HEK293 (cell line): Measurements from ENCODE around the gene KDM2B.

ENCODE experiments used
- CTCF ChIA-PET: fragments of 350-600 bp; formaldehyde crosslinking; extraction: SDS; loops from one replicate; lab custom pipeline; 2021; ENCODE audit warnings: antibody characterized with exemption; lab: Yijun Ruan, JAX
- POLR2A ChIA-PET: fragments of 300-600 bp; formaldehyde crosslinking; extraction: SDS; loops from one replicate; lab custom pipeline; 2020; ENCODE audit warnings: antibody characterized with exemption, inconsistent platforms; lab: Yijun Ruan, JAX
- H3K27ac ChIP-seq: fragments of 200-500 bp; sonication (Bioruptor generic); 2 replicates; pipeline ENCODE4 v1.5.1; 2014; ENCODE audit warnings: low read depth, low read length, control low read depth, inconsistent platforms; ENCODE audit errors: extremely low read depth
- H3K36me3 ChIP-seq, 2 experiments: fragments of 200-500 bp in 1 of 2; sonication (Bioruptor generic) in 1 of 2; 1 replicate in 1 of 2; 2 replicates in 1 of 2; pipeline ENCODE4 v1.5.1; 2014 to 2017; ENCODE audit warnings: inconsistent platforms in 2 of 2, low read length in 2 of 2; ENCODE audit not compliant: control insufficient read depth in 2 of 2, insufficient read depth in 1 of 2
- H3K4me1 ChIP-seq: fragments of 200-500 bp; sonication (Bioruptor generic); 2 replicates; pipeline ENCODE4 v1.5.1; 2014; ENCODE audit warnings: mild to moderate bottlenecking, low read length, inconsistent platforms; ENCODE audit not compliant: control insufficient read depth, insufficient read depth
- H3K4me3 ChIP-seq: 2 replicates; pipeline ENCODE4 v1.5.1; 2011; ENCODE audit warnings: low read depth, mild to moderate bottlenecking, control low read depth, low read length, moderate library complexity
- H3K9me3 ChIP-seq: fragments of 200-500 bp; sonication (Bioruptor generic); 2 replicates; pipeline ENCODE4 v1.5.1; 2014; ENCODE audit warnings: low read depth, low read length, inconsistent platforms; ENCODE audit not compliant: control insufficient read depth, insufficient read depth
- GLIS2 ChIP-seq: fragments of 450-650 bp; formaldehyde crosslinking; IDR thresholded peaks from 2 replicates; pipeline ENCODE4 v1.5.1; 2016; ENCODE audit warnings: missing biosample characterization, missing genetic modification characterization
- MEIS1 ChIP-seq: sonication (generic); formaldehyde crosslinking; IDR thresholded peaks from 2 replicates; pipeline ENCODE4 v1.8.1; 2022; ENCODE audit warnings: missing genetic modification reagents, mild to moderate bottlenecking, borderline replicate concordance
- MZF1 ChIP-seq: fragments of 450-650 bp; formaldehyde crosslinking; IDR thresholded peaks from 2 replicates; pipeline ENCODE4 v1.5.1; 2017; ENCODE audit warnings: missing biosample characterization, missing genetic modification characterization, borderline replicate concordance
- OSR2 ChIP-seq: fragments of 450-650 bp; formaldehyde crosslinking; IDR thresholded peaks from 2 replicates; pipeline ENCODE4 v1.5.1; 2016; ENCODE audit warnings: missing biosample characterization, missing genetic modification characterization
- SETDB1 ChIP-seq: IDR thresholded peaks from one replicate; pipeline ENCODE4 v1.6.1; 2017; ENCODE audit warnings: mild to moderate bottlenecking, low read length, moderate library complexity, mixed read lengths; ENCODE audit not compliant: insufficient read length
- ZBTB1 ChIP-seq: fragments of 450-650 bp; formaldehyde crosslinking; IDR thresholded peaks from 2 replicates; pipeline ENCODE4 v1.5.1; 2016; ENCODE audit warnings: missing biosample characterization, missing genetic modification characterization
- ZBTB20 ChIP-seq: fragments of 450-650 bp; formaldehyde crosslinking; IDR thresholded peaks from 2 replicates; pipeline ENCODE4 v1.5.1; 2016; ENCODE audit warnings: missing biosample characterization, missing genetic modification characterization
- ZEB2 ChIP-seq: fragments of 450-650 bp; formaldehyde crosslinking; IDR thresholded peaks from 2 replicates; pipeline ENCODE4 v1.5.1; 2016; ENCODE audit warnings: missing biosample characterization, missing genetic modification characterization
- ZNF114 ChIP-seq: fragments of 450-650 bp; formaldehyde crosslinking; IDR thresholded peaks from 2 replicates; pipeline ENCODE4 v1.5.0; 2017; ENCODE audit warnings: missing biosample characterization, missing genetic modification characterization
- ZNF292 ChIP-seq: fragments of 450-650 bp; formaldehyde crosslinking; IDR thresholded peaks from 2 replicates; pipeline ENCODE4 v1.5.1; 2016; ENCODE audit warnings: low read depth, missing biosample characterization, missing genetic modification characterization, borderline replicate concordance
- ZNF416 ChIP-seq: fragments of 450-650 bp; formaldehyde crosslinking; IDR thresholded peaks from 2 replicates; pipeline ENCODE4 v1.5.1; 2016; ENCODE audit warnings: missing biosample characterization, missing genetic modification characterization
- ZNF629 ChIP-seq: fragments of 450-650 bp; formaldehyde crosslinking; IDR thresholded peaks from 2 replicates; pipeline ENCODE4 v1.5.1; 2017; ENCODE audit warnings: missing biosample characterization, missing genetic modification characterization
- ZNF660 ChIP-seq: fragments of 450-650 bp; IDR thresholded peaks from 2 replicates; pipeline ENCODE4 v1.5.1; 2018; ENCODE audit warnings: missing biosample characterization, mild to moderate bottlenecking, missing genetic modification characterization
- TF ChIP-seq, protein P1 (sequence below): fragments of 450-650 bp; formaldehyde crosslinking; IDR thresholded peaks from 2 replicates; pipeline ENCODE4 v1.5.1; 2017; ENCODE audit warnings: missing biosample characterization, missing genetic modification characterization
- TF ChIP-seq, protein P2 (sequence below): fragments of 450-650 bp; formaldehyde crosslinking; IDR thresholded peaks from 2 replicates; pipeline ENCODE4 v1.5.1; 2016; ENCODE audit warnings: missing biosample characterization, missing genetic modification characterization
- TF ChIP-seq, protein P3 (sequence below): fragments of 450-650 bp; formaldehyde crosslinking; IDR thresholded peaks from 2 replicates; pipeline ENCODE4 v1.5.1; 2016; ENCODE audit warnings: missing biosample characterization, missing genetic modification characterization
- TF ChIP-seq, protein P4 (sequence below): fragments of 450-650 bp; IDR thresholded peaks from 2 replicates; pipeline ENCODE4 v1.5.1; 2018; ENCODE audit warnings: missing biosample characterization, mild to moderate bottlenecking, missing genetic modification characterization
- TF ChIP-seq, protein P5 (sequence below): fragments of 450-650 bp; formaldehyde crosslinking; IDR thresholded peaks from 2 replicates; pipeline ENCODE4 v1.5.1; 2016; ENCODE audit warnings: missing biosample characterization, missing genetic modification characterization, low read depth
- TF ChIP-seq, protein P6 (sequence below): fragments of 450-650 bp; formaldehyde crosslinking; IDR thresholded peaks from 2 replicates; pipeline ENCODE4 v1.5.1; 2016; ENCODE audit warnings: missing biosample characterization, missing genetic modification characterization
- TF ChIP-seq, protein P7 (sequence below): fragments of 450-650 bp; formaldehyde crosslinking; IDR thresholded peaks from 2 replicates; pipeline ENCODE4 v1.5.1; 2016; ENCODE audit warnings: missing biosample characterization, missing genetic modification characterization

KDM2B gene

GRCh38 chr12:121470751-121471150 lies 110.1 kb downstream of the KDM2B start (continued):
- TF ChIP-seq, protein P1, sequence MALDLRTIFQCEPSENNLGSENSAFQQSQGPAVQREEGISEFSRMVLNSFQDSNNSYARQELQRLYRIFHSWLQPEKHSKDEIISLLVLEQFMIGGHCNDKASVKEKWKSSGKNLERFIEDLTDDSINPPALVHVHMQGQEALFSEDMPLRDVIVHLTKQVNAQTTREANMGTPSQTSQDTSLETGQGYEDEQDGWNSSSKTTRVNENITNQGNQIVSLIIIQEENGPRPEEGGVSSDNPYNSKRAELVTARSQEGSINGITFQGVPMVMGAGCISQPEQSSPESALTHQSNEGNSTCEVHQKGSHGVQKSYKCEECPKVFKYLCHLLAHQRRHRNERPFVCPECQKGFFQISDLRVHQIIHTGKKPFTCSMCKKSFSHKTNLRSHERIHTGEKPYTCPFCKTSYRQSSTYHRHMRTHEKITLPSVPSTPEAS (tag by site-specific recombination) = no peak
- TF ChIP-seq SETDB1 = no peak

- Histone ChIP-seq H3K27ac (no peak overlapping the region), H3K9me3 (no peaks in the 10 kb centered on the region), H3K4me1 (peaks cover 8% of the 10 kb centered on the region), H3K4me3 (no peak overlapping the region), H3K36me3 (peaks cover 0 to 7% of the 10 kb centered on the region in 2 experiments; a peak in 2 of 3 replicates)
- POLR2A ChIA-PET = no interaction called here
- TF ChIP-seq, protein P2, sequence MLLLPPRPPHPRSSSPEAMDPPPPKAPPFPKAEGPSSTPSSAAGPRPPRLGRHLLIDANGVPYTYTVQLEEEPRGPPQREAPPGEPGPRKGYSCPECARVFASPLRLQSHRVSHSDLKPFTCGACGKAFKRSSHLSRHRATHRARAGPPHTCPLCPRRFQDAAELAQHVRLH (tag by site-specific recombination) = no peak
- peak; percentile 72; the same call in 1 of the 2 replicates for TF ChIP-seq ZEB2 (tag by site-specific recombination)
- CTCF ChIA-PET = interaction anchor here (1.9 kb wide), 1 partner anchor 10 kb away, joined by 6 read pairs; no protein-coding TSS in a partner anchor
These were observed 112.4 kb downstream of the KDM2B start for GRCh38 chr12:121468499-121468801.

GRCh38 chr12:121467638-121468498 lies 113.0 kb downstream of the KDM2B start:
- POLR2A ChIA-PET = interaction anchor here (0.6 kb wide), 1 partner anchor 9 kb away, joined by 3 read pairs; no protein-coding TSS in a partner anchor
- TF ChIP-seq, protein P3, sequence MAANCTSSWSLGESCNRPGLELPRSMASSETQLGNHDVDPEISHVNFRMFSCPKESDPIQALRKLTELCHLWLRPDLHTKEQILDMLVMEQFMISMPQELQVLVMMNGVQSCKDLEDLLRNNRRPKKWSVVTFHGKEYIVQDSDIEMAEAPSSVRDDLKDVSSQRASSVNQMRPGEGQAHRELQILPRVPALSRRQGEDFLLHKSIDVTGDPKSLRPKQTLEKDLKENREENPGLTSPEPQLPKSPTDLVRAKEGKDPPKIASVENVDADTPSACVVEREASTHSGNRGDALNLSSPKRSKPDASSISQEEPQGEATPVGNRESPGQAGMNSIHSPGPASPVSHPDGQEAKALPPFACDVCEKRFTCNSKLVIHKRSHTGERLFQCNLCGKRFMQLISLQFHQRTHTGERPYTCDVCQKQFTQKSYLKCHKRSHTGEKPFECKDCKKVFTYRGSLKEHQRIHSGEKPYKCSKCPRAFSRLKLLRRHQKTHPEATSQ (tag by site-specific recombination) = no peak
- TF ChIP-seq, protein P4, sequence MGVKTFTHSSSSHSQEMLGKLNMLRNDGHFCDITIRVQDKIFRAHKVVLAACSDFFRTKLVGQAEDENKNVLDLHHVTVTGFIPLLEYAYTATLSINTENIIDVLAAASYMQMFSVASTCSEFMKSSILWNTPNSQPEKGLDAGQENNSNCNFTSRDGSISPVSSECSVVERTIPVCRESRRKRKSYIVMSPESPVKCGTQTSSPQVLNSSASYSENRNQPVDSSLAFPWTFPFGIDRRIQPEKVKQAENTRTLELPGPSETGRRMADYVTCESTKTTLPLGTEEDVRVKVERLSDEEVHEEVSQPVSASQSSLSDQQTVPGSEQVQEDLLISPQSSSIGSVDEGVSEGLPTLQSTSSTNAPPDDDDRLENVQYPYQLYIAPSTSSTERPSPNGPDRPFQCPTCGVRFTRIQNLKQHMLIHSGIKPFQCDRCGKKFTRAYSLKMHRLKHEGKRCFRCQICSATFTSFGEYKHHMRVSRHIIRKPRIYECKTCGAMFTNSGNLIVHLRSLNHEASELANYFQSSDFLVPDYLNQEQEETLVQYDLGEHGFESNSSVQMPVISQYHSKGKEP (tag by site-specific recombination) = peak; percentile 43; the same call in 1 of the 2 replicates
- no peak for TF ChIP-seq ZNF114
- no peak for TF ChIP-seq ZBTB1 (tag by site-specific recombination)
- no peak for TF ChIP-seq OSR2
- TF ChIP-seq, protein P5, sequence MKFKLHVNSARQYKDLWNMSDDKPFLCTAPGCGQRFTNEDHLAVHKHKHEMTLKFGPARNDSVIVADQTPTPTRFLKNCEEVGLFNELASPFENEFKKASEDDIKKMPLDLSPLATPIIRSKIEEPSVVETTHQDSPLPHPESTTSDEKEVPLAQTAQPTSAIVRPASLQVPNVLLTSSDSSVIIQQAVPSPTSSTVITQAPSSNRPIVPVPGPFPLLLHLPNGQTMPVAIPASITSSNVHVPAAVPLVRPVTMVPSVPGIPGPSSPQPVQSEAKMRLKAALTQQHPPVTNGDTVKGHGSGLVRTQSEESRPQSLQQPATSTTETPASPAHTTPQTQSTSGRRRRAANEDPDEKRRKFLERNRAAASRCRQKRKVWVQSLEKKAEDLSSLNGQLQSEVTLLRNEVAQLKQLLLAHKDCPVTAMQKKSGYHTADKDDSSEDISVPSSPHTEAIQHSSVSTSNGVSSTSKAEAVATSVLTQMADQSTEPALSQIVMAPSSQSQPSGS (tag by site-specific recombination) = no peak
- no peak for TF ChIP-seq ZNF660
- TF ChIP-seq, protein P6, sequence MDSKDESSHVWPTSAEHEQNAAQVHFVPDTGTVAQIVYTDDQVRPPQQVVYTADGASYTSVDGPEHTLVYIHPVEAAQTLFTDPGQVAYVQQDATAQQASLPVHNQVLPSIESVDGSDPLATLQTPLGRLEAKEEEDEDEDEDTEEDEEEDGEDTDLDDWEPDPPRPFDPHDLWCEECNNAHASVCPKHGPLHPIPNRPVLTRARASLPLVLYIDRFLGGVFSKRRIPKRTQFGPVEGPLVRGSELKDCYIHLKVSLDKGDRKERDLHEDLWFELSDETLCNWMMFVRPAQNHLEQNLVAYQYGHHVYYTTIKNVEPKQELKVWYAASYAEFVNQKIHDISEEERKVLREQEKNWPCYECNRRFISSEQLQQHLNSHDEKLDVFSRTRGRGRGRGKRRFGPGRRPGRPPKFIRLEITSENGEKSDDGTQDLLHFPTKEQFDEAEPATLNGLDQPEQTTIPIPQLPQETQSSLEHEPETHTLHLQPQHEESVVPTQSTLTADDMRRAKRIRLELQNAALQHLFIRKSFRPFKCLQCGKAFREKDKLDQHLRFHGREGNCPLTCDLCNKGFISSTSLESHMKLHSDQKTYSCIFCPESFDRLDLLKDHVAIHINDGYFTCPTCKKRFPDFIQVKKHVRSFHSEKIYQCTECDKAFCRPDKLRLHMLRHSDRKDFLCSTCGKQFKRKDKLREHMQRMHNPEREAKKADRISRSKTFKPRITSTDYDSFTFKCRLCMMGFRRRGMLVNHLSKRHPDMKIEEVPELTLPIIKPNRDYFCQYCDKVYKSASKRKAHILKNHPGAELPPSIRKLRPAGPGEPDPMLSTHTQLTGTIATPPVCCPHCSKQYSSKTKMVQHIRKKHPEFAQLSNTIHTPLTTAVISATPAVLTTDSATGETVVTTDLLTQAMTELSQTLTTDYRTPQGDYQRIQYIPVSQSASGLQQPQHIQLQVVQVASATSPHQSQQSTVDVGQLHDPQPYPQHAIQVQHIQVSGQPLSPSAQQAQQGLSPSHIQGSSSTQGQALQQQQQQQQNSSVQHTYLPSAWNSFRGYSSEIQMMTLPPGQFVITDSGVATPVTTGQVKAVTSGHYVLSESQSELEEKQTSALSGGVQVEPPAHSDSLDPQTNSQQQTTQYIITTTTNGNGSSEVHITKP = peak; percentile 94
- no peak for TF ChIP-seq MEIS1 (CRISPR knock-in tag)
- TF ChIP-seq GLIS2 (tag by site-specific recombination) = peak; percentile 80
- TF ChIP-seq, protein P7, sequence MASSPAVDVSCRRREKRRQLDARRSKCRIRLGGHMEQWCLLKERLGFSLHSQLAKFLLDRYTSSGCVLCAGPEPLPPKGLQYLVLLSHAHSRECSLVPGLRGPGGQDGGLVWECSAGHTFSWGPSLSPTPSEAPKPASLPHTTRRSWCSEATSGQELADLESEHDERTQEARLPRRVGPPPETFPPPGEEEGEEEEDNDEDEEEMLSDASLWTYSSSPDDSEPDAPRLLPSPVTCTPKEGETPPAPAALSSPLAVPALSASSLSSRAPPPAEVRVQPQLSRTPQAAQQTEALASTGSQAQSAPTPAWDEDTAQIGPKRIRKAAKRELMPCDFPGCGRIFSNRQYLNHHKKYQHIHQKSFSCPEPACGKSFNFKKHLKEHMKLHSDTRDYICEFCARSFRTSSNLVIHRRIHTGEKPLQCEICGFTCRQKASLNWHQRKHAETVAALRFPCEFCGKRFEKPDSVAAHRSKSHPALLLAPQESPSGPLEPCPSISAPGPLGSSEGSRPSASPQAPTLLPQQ (tag by site-specific recombination) = no peak
- no peak for TF ChIP-seq ZNF416
- no peak for TF ChIP-seq ZNF629
- TF ChIP-seq ZBTB20 = peak; percentile 60; the same call in 1 of the 2 replicates
- no peak for TF ChIP-seq ZNF292 (tag by site-specific recombination)
- TF ChIP-seq MZF1 (tag by site-specific recombination) = no peak

More at GRCh38 chr12:121467638-121468498, 113.0 kb downstream of the KDM2B start:
- Histone ChIP-seq H3K36me3 (peaks cover 0 to 7% of the 10 kb centered on the region in 2 experiments; a peak in 2 of 3 replicates), H3K4me3 (peak overlapping the region; percentile 46), H3K9me3 (no peaks in the 10 kb centered on the region), H3K4me1 (peaks cover 8% of the 10 kb centered on the region), H3K27ac (peak overlapping the region; percentile 29; the same call in 1 of the 2 replicates)
- CTCF ChIA-PET = interaction anchor here (0.6 kb wide), 1 partner anchor 11 kb away, joined by 4 read pairs; no protein-coding TSS in a partner anchor
